Keratinocyte (primary cell): ENCODE measurements around the gene DEUP1. TPM values are rescaled to one million over a fixed set of nuclear protein-coding genes. Genes with fewer than 3 reads are reported as not detected.

Source experiments
- DNase-seq: peaks from one replicate; pipeline ENCODE4 v3.0.0-alpha.2; 2011; ENCODE audit warnings: low read depth, missing footprints, low spot score
- FAIRE-seq: peaks from 2 replicates; lab custom pipeline; 2011; peaks lifted over from hg19 to GRCh38; lab: Jason Lieb, UNC
- H2AFZ ChIP-seq: 2 replicates; pipeline ENCODE4 v1.6.0; 2012; ENCODE audit warnings: low read length, control low read depth, inconsistent platforms; ENCODE audit not compliant: control insufficient read depth
- H3K27ac ChIP-seq: 2 replicates; pipeline ENCODE4 v1.5.1; 2011; ENCODE audit warnings: low read length; ENCODE audit not compliant: control insufficient read depth, insufficient read depth
- H3K27me3 ChIP-seq: 3 replicates; pipeline ENCODE4 v1.6.0; 2011; ENCODE audit warnings: low read length; ENCODE audit not compliant: control insufficient read depth, insufficient read depth; ENCODE audit errors: extremely low read depth
- H3K36me3 ChIP-seq, 2 experiments: 2 replicates in 1 of 2; 3 replicates in 1 of 2; pipeline ENCODE4 v1.5.1; 2011; ENCODE audit warnings: low read length in 2 of 2, mild to moderate bottlenecking in 1 of 2; ENCODE audit not compliant: control insufficient read depth in 2 of 2, insufficient read depth in 2 of 2; ENCODE audit errors: extremely low read depth in 1 of 2
- H3K4me1 ChIP-seq: 3 replicates; pipeline ENCODE4 v1.5.1; 2011; ENCODE audit warnings: low read length; ENCODE audit not compliant: control insufficient read depth, insufficient read depth; ENCODE audit errors: extremely low read depth
- H3K4me2 ChIP-seq: 3 replicates; pipeline ENCODE4 v1.6.0; 2011; ENCODE audit warnings: low read depth, low read length; ENCODE audit not compliant: control insufficient read depth, insufficient read depth; ENCODE audit errors: extremely low read depth
- H3K4me3 ChIP-seq, 3 experiments: fragments of 200-600 bp in 1 of 3; sonication (generic) in 1 of 3; 2 replicates in 2 of 3; 3 replicates in 1 of 3; pipeline ENCODE4 v1.5.1; 2011 to 2016; ENCODE audit warnings: low read length in 3 of 3, mild to moderate bottlenecking in 3 of 3, control low read depth in 2 of 3, inconsistent platforms in 1 of 3, low read depth in 1 of 3, mixed read lengths in 1 of 3, mixed run types in 1 of 3, moderate library complexity in 1 of 3; ENCODE audit not compliant: control insufficient read depth in 2 of 3, insufficient read depth in 2 of 3; ENCODE audit errors: extremely low read depth in 1 of 3
- H3K79me2 ChIP-seq: 2 replicates; pipeline ENCODE4 v1.6.0; 2012; ENCODE audit warnings: low read length; ENCODE audit not compliant: control insufficient read depth, insufficient read depth
- H3K9ac ChIP-seq: 3 replicates; pipeline ENCODE4 v1.6.0; 2011; ENCODE audit warnings: low read length; ENCODE audit not compliant: control insufficient read depth, insufficient read depth; ENCODE audit errors: extremely low read depth
- H3K9me1 ChIP-seq: 3 replicates; pipeline ENCODE4 v1.6.0; 2011; ENCODE audit warnings: low read length; ENCODE audit not compliant: control insufficient read depth, insufficient read depth; ENCODE audit errors: extremely low read depth
- H3K9me3 ChIP-seq: 2 replicates; pipeline ENCODE4 v1.5.1; 2012; ENCODE audit warnings: low read depth, low read length; ENCODE audit not compliant: control insufficient read depth
- H4K20me1 ChIP-seq: 3 replicates; pipeline ENCODE4 v1.6.0; 2011; ENCODE audit warnings: low read length; ENCODE audit not compliant: control insufficient read depth, insufficient read depth; ENCODE audit errors: extremely low read depth
- CTCF ChIP-seq, 3 experiments: IDR thresholded peaks in 1 of 3; conservative IDR thresholded peaks in 1 of 3; optimal IDR thresholded peaks in 1 of 3; 2 replicates in 2 of 3; 3 replicates in 1 of 3; pipeline versions ENCODE3 to v1.5.1; 2011; ENCODE audit warnings: low read length in 3 of 3, mild to moderate bottlenecking in 3 of 3, moderate library complexity in 2 of 3, control low read depth in 1 of 3, inconsistent platforms in 1 of 3; ENCODE audit not compliant: insufficient read depth in 2 of 3; ENCODE audit errors: extremely low read depth in 1 of 3
- EZH2 ChIP-seq: IDR thresholded peaks from one replicate; pipeline ENCODE4 v1.6.1; 2012; ENCODE audit warnings: inconsistent platforms, mild to moderate bottlenecking, low read length, moderate library complexity
- dilution Hi-C: fragments of 300-500 bp; cut with MboI; formaldehyde crosslinking; loops from one replicate; pipeline ENCODE4 v1.7.0; 2020; ENCODE audit warnings: low sequenced_read_pairs; ENCODE audit not compliant: extremely low pct_ligation_motif_present
- polyA minus RNA-seq, 3 experiments: library from RNA; depleted of rRNA, polyadenylated mRNA; stranded (reverse); fragments of >200 nt; gene quantifications; 1 replicate in 1 of 3; 2 replicates in 1 of 3; 3 replicates in 1 of 3; pipeline ENCODE4 v1.2.3, GENCODE V29; 2011
- polyA plus RNA-seq, 5 experiments: library from polyadenylated mRNA; depleted of rRNA in 3 of 5; stranded (reverse) in 3 of 5; stranded (forward) in 1 of 5; unstranded in 1 of 5; fragments of >200 nt; gene quantifications; 1 replicate in 1 of 5; 2 replicates in 3 of 5; 3 replicates in 1 of 5; pipeline versions ENCODE4 v1.2.1 to v1.2.3, GENCODE V29; 2011 to 2012; ENCODE audit warnings: missing spikeins in 2 of 5, low read depth in 1 of 5, low replicate concordance in 1 of 5

DEUP1 gene
- polyA plus RNA-seq (0.03 to 0.12 TPM in 2 of 3 replicates, not detected in the other), polyA minus RNA-seq (not detected in 3 replicates)
- polyA plus RNA-seq (2011; ENCODE audit: low read depth) = not detected
- polyA plus RNA-seq (2011; cell fraction: cytosol; rRNA removed) = not detected in 2 replicates
- polyA plus RNA-seq (2011; cell fraction: nucleus; rRNA removed) = not detected in 2 replicates
- polyA plus RNA-seq (2012; ENCODE audit: low replicate concordance) = not detected in 2 replicates
- polyA minus RNA-seq (2011; cell fraction: cytosol; rRNA and poly(A)+ RNA removed) = not detected
- polyA minus RNA-seq (2011; cell fraction: nucleus; rRNA and poly(A)+ RNA removed) = not detected in 2 replicates

GRCh38 chr11:93330446-93330984 is at the start of gene DEUP1:
TSS of gene DEUP1 (plus strand) at chr11:93330742. CDS start at chr11:93332260, 1,518 bp downstream.
- DNase-seq (no peak), FAIRE-seq (no peak)
- Histone ChIP-seq H3K9me3 (no peaks in the 10 kb centered on the region), H3K4me1 (no peaks in the 10 kb centered on the region), H3K4me2 (peak within 1 kb of the TSS; percentile 68), H3K36me3 (no peaks in the 10 kb centered on the region), H3K27me3 (no peaks in the 10 kb centered on the region), H3K4me3 (peak within 1 kb of the TSS in 2 of 3 experiments; percentile 29 to 48), H3K27ac (no peak within 1 kb of the TSS), H3K9ac (no peak within 1 kb of the TSS), H4K20me1 (no peaks in the 10 kb centered on the region), H3K9me1 (no peaks in the 10 kb centered on the region), H3K79me2 (no peaks in the 10 kb centered on the region), H2AFZ (peak within 1 kb of the TSS; percentile 53)
- TF ChIP-seq CTCF (optimal IDR thresholded peaks at IDR 0.05 in 1 of 3, IDR thresholded peaks at IDR 0.05 in 1 of 3, conservative IDR thresholded peaks at IDR 0.05 in 1 of 3; ENCODE audit: extremely low read depth in 1 of 3, insufficient read depth in 2 of 3, low read length in 3 of 3) = no peak
- no peak for TF ChIP-seq EZH2
- dilution Hi-C loops = no loop called here

GRCh38 chr11:93285430-93285829 is 45.1 kb upstream of the DEUP1 start:
- Histone ChIP-seq H2AFZ (no peak overlapping the region), H3K4me2 (no peak overlapping the region), H4K20me1 (no peaks in the 10 kb centered on the region), H3K4me1 (no peaks in the 10 kb centered on the region), H3K36me3 (no peaks in the 10 kb centered on the region), H3K4me3 (no peak overlapping the region), H3K79me2 (no peaks in the 10 kb centered on the region), H3K9me3 (no peaks in the 10 kb centered on the region), H3K27me3 (no peaks in the 10 kb centered on the region), H3K9ac (no peak overlapping the region), H3K27ac (no peak overlapping the region), H3K9me1 (no peaks in the 10 kb centered on the region)
- DNase-seq (no peak), FAIRE-seq (no peak)
- TF ChIP-seq EZH2 = no peak
- TF ChIP-seq CTCF (optimal IDR thresholded peaks at IDR 0.05 in 1 of 3, IDR thresholded peaks at IDR 0.05 in 1 of 3, conservative IDR thresholded peaks at IDR 0.05 in 1 of 3; ENCODE audit: extremely low read depth in 1 of 3, insufficient read depth in 2 of 3, low read length in 3 of 3) = no peak
- dilution Hi-C loops = no loop called here
